Measurements from ENCODE around the gene IPP.
"Not testable (repeated sequence)": the region's sequence is repeated elsewhere in the genome, so short reads cannot be mapped to it uniquely, and the experiment has no call there.

Gene IPP

GRCh38 chr1:45679123-45679522 lies 71.3 kb downstream of the IPP start:
- DNase-seq = no peak

GRCh38 chr1:45678489-45678888 lies 72.0 kb downstream of the IPP start:
- DNase-seq = no peak

GRCh38 chr1:45677751-45678245 lies 72.7 kb downstream of the IPP start:
- DNase-seq = no peak

GRCh38 chr1:45676553-45676952 lies 73.9 kb downstream of the IPP start:
- DNase-seq = not testable (repeated sequence)

- DNase-seq = no peak
Observed at GRCh38 chr1:45674478-45674877, 76.0 kb downstream of the IPP start.

- no peak for DNase-seq
Observed at GRCh38 chr1:45673956-45674355, 76.5 kb downstream of the IPP start.

- DNase-seq = no peak
Observed at GRCh38 chr1:45669859-45670655, 80.4 kb downstream of the IPP start.

- no peak for DNase-seq
Observed at GRCh38 chr1:45669379-45669778, 81.1 kb downstream of the IPP start.

GRCh38 chr1:45668526-45668925 lies 81.9 kb downstream of the IPP start:
- DNase-seq = no peak

GRCh38 chr1:45667321-45668111 lies 82.9 kb downstream of the IPP start:
- DNase-seq = no peak

- DNase-seq = no peak
Observed at GRCh38 chr1:45666836-45667235, 83.6 kb downstream of the IPP start.

- no peak for DNase-seq
Observed at GRCh38 chr1:45660336-45660735, 90.1 kb downstream of the IPP start.

- DNase-seq = no peak
Observed at GRCh38 chr1:45659222-45659621, 91.2 kb downstream of the IPP start.

GRCh38 chr1:45658171-45658570 lies 92.3 kb downstream of the IPP start:
- DNase-seq = no peak

- DNase-seq = no peak
Observed at GRCh38 chr1:45656573-45657226, 93.8 kb downstream of the IPP start.

- DNase-seq = no peak
Observed at GRCh38 chr1:45654540-45655280, 95.7 kb downstream of the IPP start.
